Breast epithelium (tissue), 3 donors: ENCODE data around the gene USP15.

ENCODE experiments used
- POLR2A ChIP-seq: fragments of 450-650 bp; IDR thresholded peaks from one replicate; pipeline ENCODE4 v1.6.1; 2016; ENCODE audit warnings: antibody characterized with exemption, mild to moderate bottlenecking, moderate library complexity
- POLR2AphosphoS5 ChIP-seq, 3 donors: sonication (generic); formaldehyde crosslinking; IDR thresholded peaks; one replicate each; pipeline ENCODE4 v1.6.1; 2017; ENCODE audit warnings: antibody characterized with exemption in 3 of 3
- TF ChIP-seq, protein P1 (sequence below), 3 donors: fragments of 450-650 bp; IDR thresholded peaks; one replicate each; pipeline ENCODE4 v1.5.1; 2016 to 2017; ENCODE audit warnings: antibody characterized with exemption in 3 of 3, mild to moderate bottlenecking in 3 of 3, moderate library complexity in 3 of 3

DNA sequence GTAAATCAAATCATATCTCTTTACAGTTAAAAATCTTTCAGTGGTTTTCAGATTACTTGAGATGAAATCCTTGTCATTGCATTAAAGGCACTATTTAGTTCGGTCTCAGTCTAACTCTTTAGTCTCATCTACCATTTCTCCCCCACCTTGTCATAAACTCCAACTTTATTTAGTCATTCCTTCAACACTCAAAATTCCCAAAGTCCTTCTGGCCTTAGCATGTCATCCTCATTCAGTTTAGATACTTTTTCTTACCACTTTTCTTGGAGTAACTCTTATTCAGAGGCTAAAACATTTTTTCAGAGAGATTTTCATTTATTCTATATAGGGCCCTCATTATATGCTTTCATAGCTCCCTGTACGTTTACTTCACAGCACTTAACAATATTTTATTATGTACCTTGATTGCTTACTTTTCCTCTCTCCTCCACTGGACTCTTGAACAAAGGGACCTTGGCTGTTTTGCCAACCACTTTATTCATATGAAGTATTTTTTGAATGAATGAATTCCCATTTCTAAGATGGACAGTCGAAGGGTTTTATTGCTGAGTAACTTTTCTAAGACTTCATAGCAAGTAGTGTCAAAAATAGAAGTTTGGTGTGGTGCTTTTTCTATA lies 12.8 kb downstream of the USP15 start:
- TF ChIP-seq POLR2AphosphoS5 (IDR thresholded peaks at IDR 0.05): no peak
- TF ChIP-seq, protein P1, sequence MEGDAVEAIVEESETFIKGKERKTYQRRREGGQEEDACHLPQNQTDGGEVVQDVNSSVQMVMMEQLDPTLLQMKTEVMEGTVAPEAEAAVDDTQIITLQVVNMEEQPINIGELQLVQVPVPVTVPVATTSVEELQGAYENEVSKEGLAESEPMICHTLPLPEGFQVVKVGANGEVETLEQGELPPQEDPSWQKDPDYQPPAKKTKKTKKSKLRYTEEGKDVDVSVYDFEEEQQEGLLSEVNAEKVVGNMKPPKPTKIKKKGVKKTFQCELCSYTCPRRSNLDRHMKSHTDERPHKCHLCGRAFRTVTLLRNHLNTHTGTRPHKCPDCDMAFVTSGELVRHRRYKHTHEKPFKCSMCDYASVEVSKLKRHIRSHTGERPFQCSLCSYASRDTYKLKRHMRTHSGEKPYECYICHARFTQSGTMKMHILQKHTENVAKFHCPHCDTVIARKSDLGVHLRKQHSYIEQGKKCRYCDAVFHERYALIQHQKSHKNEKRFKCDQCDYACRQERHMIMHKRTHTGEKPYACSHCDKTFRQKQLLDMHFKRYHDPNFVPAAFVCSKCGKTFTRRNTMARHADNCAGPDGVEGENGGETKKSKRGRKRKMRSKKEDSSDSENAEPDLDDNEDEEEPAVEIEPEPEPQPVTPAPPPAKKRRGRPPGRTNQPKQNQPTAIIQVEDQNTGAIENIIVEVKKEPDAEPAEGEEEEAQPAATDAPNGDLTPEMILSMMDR (IDR thresholded peaks at IDR 0.05): no peak
- no peak for TF ChIP-seq POLR2A
